PFSK-1 (cell line): ENCODE data around the gene IGF2BP2.

Experiments
- POLR2AphosphoS5 ChIP-seq: IDR thresholded peaks from 2 replicates; pipeline ENCODE4 v1.6.1; 2012; ENCODE audit warnings: low read depth, mild to moderate bottlenecking, control low read depth, low read length, moderate library complexity
- REST ChIP-seq, 2 experiments: IDR thresholded peaks; 2 replicates each; pipeline versions ENCODE4 v1.6.1 to v1.8.0; 2011 to 2012; ENCODE audit warnings: low read depth in 2 of 2, low read length in 2 of 2, control low read depth in 1 of 2, inconsistent platforms in 1 of 2, mild to moderate bottlenecking in 1 of 2, moderate library complexity in 1 of 2; ENCODE audit not compliant: insufficient read depth in 1 of 2
- SIN3A ChIP-seq: IDR thresholded peaks from 2 replicates; pipeline ENCODE4 v1.6.1; 2012; ENCODE audit warnings: mild to moderate bottlenecking, low read length, moderate library complexity, borderline replicate concordance; ENCODE audit not compliant: insufficient read depth
- TAF1 ChIP-seq: IDR thresholded peaks from 2 replicates; pipeline ENCODE4 v1.6.1; 2012; ENCODE audit warnings: low read length, control low read depth, borderline replicate concordance; ENCODE audit not compliant: insufficient read depth

GRCh38 chr3:185851959-185852358 lies 27.1 kb upstream of the IGF2BP2 start:
- TF ChIP-seq REST (IDR thresholded peaks at IDR 0.05; ENCODE audit: insufficient read depth in 1 of 2, low read depth in 2 of 2, low read length in 2 of 2) (no peak), POLR2AphosphoS5 (no peak), SIN3A (no peak), TAF1 (no peak)
